Measurements from ENCODE around the gene PTPN4. TPM values are rescaled to one million over a fixed set of nuclear protein-coding genes. Genes with fewer than 3 reads are reported as not detected.

Gene PTPN4
- total and polyA plus RNA-seq, 2 donors (not counting 1 experiment from before 2014, with no cell fraction given): 5.3 to 22.3 TPM

GRCh38 chr2:119859528-119859927 is 99.8 kb downstream of the PTPN4 start:
- H3K79me2 ChIP-seq (ENCODE audit: control insufficient read depth, insufficient read depth, low read length): no peaks in the 10 kb centered on the region
- H4K20me1 ChIP-seq (ENCODE audit: control insufficient read depth, extremely low read depth, insufficient read depth, low read length): no peaks in the 10 kb centered on the region
- no peak for TF ChIP-seq CTCF (conservative IDR thresholded peaks at IDR 0.05 in 1 of 2, IDR thresholded peaks at IDR 0.05 in 1 of 2; ENCODE audit: low read depth in 1 of 2, low read length in 2 of 2)
- no peak for TF ChIP-seq EZH2 (IDR thresholded peaks at IDR 0.05; ENCODE audit: low read length, missing control alignments)
- no peak overlapping the region for H3K9ac ChIP-seq (ENCODE audit: insufficient read depth, low read length)
- no peaks in the 10 kb centered on the region for H3K36me3 ChIP-seq (ENCODE audit: control insufficient read depth, insufficient read depth, low read length)
- no peak overlapping the region for H3K4me3 ChIP-seq (replicated peaks in 1 of 4; ENCODE audit: control extremely low read depth in 1 of 4, insufficient read depth in 1 of 4, low read depth in 3 of 4, low read length in 4 of 4)
- H3K27me3 ChIP-seq (ENCODE audit: control insufficient read depth, insufficient read depth, low read length): no peaks in the 10 kb centered on the region
- no peak overlapping the region for H2AFZ ChIP-seq (ENCODE audit: low read length)
- H3K4me2 ChIP-seq (ENCODE audit: extremely low read depth, insufficient read depth, low read length): no peak overlapping the region
- no peaks in the 10 kb centered on the region for H3K4me1 ChIP-seq (ENCODE audit: control insufficient read depth, extremely low read depth, insufficient read depth, low read length)
- no peak for DNase-seq (ENCODE audit: low read depth in 2 of 2)
- H3K9me3 ChIP-seq (ENCODE audit: control insufficient read depth, insufficient read depth, low read depth, low read length): no peaks in the 10 kb centered on the region
- no peak overlapping the region for H3K27ac ChIP-seq (ENCODE audit: insufficient read depth, low read length)

GRCh38 chr2:119860924-119861323 is 101.2 kb downstream of the PTPN4 start:
- Histone ChIP-seq H3K27me3 (ENCODE audit: control insufficient read depth, insufficient read depth, low read length) (no peaks in the 10 kb centered on the region), H3K4me3 (replicated peaks in 1 of 4; ENCODE audit: control extremely low read depth in 1 of 4, insufficient read depth in 1 of 4, low read depth in 3 of 4, low read length in 4 of 4) (no peak overlapping the region), H3K79me2 (ENCODE audit: control insufficient read depth, insufficient read depth, low read length) (no peaks in the 10 kb centered on the region), H3K4me2 (ENCODE audit: extremely low read depth, insufficient read depth, low read length) (no peak overlapping the region), H3K9me3 (ENCODE audit: control insufficient read depth, insufficient read depth, low read depth, low read length) (no peaks in the 10 kb centered on the region), H2AFZ (ENCODE audit: low read length) (no peak overlapping the region), H3K4me1 (ENCODE audit: control insufficient read depth, extremely low read depth, insufficient read depth, low read length) (no peaks in the 10 kb centered on the region), H4K20me1 (ENCODE audit: control insufficient read depth, extremely low read depth, insufficient read depth, low read length) (no peaks in the 10 kb centered on the region), H3K27ac (ENCODE audit: insufficient read depth, low read length) (no peak overlapping the region), H3K36me3 (ENCODE audit: control insufficient read depth, insufficient read depth, low read length) (no peaks in the 10 kb centered on the region), H3K9ac (ENCODE audit: insufficient read depth, low read length) (no peak overlapping the region)
- no peak for TF ChIP-seq CTCF (conservative IDR thresholded peaks at IDR 0.05 in 1 of 2, IDR thresholded peaks at IDR 0.05 in 1 of 2; ENCODE audit: low read depth in 1 of 2, low read length in 2 of 2)
- no peak for TF ChIP-seq EZH2 (IDR thresholded peaks at IDR 0.05; ENCODE audit: low read length, missing control alignments)
- no peak for DNase-seq (ENCODE audit: low read depth in 2 of 2)

GRCh38 chr2:119862127-119862889 is 102.6 kb downstream of the PTPN4 start:
- Histone ChIP-seq H3K4me1 (ENCODE audit: control insufficient read depth, extremely low read depth, insufficient read depth, low read length) (no peaks in the 10 kb centered on the region), H3K27me3 (ENCODE audit: control insufficient read depth, insufficient read depth, low read length) (no peaks in the 10 kb centered on the region), H3K9me3 (ENCODE audit: control insufficient read depth, insufficient read depth, low read depth, low read length) (no peaks in the 10 kb centered on the region), H3K4me2 (ENCODE audit: extremely low read depth, insufficient read depth, low read length) (no peak overlapping the region), H3K4me3 (replicated peaks in 1 of 4; ENCODE audit: control extremely low read depth in 1 of 4, insufficient read depth in 1 of 4, low read depth in 3 of 4, low read length in 4 of 4) (no peak overlapping the region), H3K36me3 (ENCODE audit: control insufficient read depth, insufficient read depth, low read length) (no peaks in the 10 kb centered on the region), H3K9ac (ENCODE audit: insufficient read depth, low read length) (no peak overlapping the region), H2AFZ (ENCODE audit: low read length) (no peak overlapping the region), H3K79me2 (ENCODE audit: control insufficient read depth, insufficient read depth, low read length) (no peaks in the 10 kb centered on the region), H3K27ac (ENCODE audit: insufficient read depth, low read length) (no peak overlapping the region), H4K20me1 (ENCODE audit: control insufficient read depth, extremely low read depth, insufficient read depth, low read length) (no peaks in the 10 kb centered on the region)
- TF ChIP-seq CTCF (conservative IDR thresholded peaks at IDR 0.05 in 1 of 2, IDR thresholded peaks at IDR 0.05 in 1 of 2; ENCODE audit: low read depth in 1 of 2, low read length in 2 of 2) (no peak), EZH2 (IDR thresholded peaks at IDR 0.05; ENCODE audit: low read length, missing control alignments) (no peak)
- no peak for DNase-seq (ENCODE audit: low read depth in 2 of 2)
